Measurements from ENCODE around the gene PITX3. TPM values are rescaled to one million over a fixed set of nuclear protein-coding genes. Genes with fewer than 3 reads are reported as not detected.

The PITX3 gene
- total and polyA plus RNA-seq, 10 of the 15 experiments (the other 5 are each of a cell fraction or from before 2014, with no cell fraction given), result not detected

DNA sequence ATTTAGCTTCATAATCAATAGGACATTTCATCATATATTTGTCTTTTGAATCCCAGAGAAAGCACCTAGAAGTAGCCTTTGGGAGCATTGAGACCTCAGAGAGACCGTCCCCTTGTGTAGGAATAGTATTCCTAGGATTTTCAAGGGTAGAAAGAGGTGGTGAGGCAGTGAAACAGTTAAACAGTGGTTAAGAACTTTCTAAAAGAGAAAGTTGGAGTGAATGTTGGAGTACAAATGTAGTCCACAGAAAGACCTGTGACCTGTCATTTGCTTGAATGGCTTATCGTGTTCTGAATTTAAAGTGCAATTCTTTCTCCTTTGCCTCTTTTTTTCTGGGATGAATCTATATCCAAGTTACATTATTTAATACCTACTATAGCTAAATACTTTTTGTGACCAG is 34.0 kb upstream of the PITX3 start (continued):
- TF ChIP-seq, protein P1, sequence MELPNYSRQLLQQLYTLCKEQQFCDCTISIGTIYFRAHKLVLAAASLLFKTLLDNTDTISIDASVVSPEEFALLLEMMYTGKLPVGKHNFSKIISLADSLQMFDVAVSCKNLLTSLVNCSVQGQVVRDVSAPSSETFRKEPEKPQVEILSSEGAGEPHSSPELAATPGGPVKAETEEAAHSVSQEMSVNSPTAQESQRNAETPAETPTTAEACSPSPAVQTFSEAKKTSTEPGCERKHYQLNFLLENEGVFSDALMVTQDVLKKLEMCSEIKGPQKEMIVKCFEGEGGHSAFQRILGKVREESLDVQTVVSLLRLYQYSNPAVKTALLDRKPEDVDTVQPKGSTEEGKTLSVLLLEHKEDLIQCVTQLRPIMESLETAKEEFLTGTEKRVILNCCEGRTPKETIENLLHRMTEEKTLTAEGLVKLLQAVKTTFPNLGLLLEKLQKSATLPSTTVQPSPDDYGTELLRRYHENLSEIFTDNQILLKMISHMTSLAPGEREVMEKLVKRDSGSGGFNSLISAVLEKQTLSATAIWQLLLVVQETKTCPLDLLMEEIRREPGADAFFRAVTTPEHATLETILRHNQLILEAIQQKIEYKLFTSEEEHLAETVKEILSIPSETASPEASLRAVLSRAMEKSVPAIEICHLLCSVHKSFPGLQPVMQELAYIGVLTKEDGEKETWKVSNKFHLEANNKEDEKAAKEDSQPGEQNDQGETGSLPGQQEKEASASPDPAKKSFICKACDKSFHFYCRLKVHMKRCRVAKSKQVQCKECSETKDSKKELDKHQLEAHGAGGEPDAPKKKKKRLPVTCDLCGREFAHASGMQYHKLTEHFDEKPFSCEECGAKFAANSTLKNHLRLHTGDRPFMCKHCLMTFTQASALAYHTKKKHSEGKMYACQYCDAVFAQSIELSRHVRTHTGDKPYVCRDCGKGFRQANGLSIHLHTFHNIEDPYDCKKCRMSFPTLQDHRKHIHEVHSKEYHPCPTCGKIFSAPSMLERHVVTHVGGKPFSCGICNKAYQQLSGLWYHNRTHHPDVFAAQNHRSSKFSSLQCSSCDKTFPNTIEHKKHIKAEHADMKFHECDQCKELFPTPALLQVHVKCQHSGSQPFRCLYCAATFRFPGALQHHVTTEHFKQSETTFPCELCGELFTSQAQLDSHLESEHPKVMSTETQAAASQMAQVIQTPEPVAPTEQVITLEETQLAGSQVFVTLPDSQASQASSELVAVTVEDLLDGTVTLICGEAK (IDR thresholded peaks at IDR 0.05; ENCODE audit: borderline replicate concordance), result no peak
- no peak for TF ChIP-seq SREBF1 (IDR thresholded peaks at IDR 0.05; ENCODE audit: low read length)
- no peak for TF ChIP-seq SP1 (IDR thresholded peaks at IDR 0.05; ENCODE audit: low read depth, low read length)
- TF ChIP-seq, protein P2, sequence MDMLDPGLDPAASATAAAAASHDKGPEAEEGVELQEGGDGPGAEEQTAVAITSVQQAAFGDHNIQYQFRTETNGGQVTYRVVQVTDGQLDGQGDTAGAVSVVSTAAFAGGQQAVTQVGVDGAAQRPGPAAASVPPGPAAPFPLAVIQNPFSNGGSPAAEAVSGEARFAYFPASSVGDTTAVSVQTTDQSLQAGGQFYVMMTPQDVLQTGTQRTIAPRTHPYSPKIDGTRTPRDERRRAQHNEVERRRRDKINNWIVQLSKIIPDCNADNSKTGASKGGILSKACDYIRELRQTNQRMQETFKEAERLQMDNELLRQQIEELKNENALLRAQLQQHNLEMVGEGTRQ (IDR thresholded peaks at IDR 0.05; ENCODE audit: borderline replicate concordance, low read depth, low read length), result no peak

DNA sequence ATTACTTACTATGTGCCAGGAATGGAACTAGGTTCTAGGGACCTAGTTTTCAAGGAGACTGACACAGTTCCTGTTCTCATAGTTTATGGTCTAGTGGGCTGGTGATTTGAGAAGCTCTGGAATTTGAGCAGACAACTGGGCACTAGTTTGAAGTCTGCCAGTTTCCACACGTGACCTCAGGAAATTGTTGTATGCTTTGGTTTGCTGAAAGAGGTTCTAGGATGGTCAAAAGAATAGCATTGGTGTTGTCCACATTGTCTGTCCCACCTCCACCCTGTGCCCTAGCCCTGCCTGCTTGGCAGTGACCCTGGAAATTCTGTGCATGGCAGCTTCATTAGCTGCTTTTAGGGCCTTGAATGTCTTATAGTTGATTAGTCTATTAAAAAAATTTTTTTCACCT is 32.8 kb upstream of the PITX3 start:
- no peak overlapping the region for H3K4me3 ChIP-seq
- CTCF ChIA-PET, result interaction anchor here (0.6 to 2.4 kb wide), 3 partner anchors 20 to 628 kb away, joined by 3 to 10 read pairs (median 4); no protein-coding TSS in a partner anchor
- FAIRE-seq (no peak), DNase-seq (ENCODE audit: low read depth, low spot score) (no peak), ATAC-seq (no peak)
- in situ Hi-C loops (cut with MboI), result no loop called here
- SMC1A ChIA-PET (ENCODE audit: uncharacterized antibody, unreplicated experiment), result interaction anchor here (0.8 kb wide), 1 partner anchor 17 kb away, joined by 3 read pairs; no protein-coding TSS in a partner anchor
- RAD21 ChIA-PET (ENCODE audit: unreplicated experiment), result no interaction called here
- no peak overlapping the region for H2AFZ ChIP-seq (ENCODE audit: control insufficient read depth, low read depth, low read length)
- no TSS peak for BruUV-seq (replicated peaks)
- 89% methylated on average over 1 of the region's 1 CpG for WGBS (ENCODE audit: insufficient coverage, insufficient replicate concordance, low lambda C conversion rate, missing lambda C conversion rate)
- intact Hi-C loops (cut with micrococcal nuclease; ENCODE audit: unreplicated experiment), result no loop called here
- no peak overlapping the region for H3K9ac ChIP-seq (ENCODE audit: control insufficient read depth, insufficient read depth, low read length)
- TF ChIP-seq KLF5 (IDR thresholded peaks at IDR 0.05; ENCODE audit: partially characterized antibody) (no peak), CEBPB (IDR thresholded peaks at IDR 0.05; ENCODE audit: borderline replicate concordance in 1 of 2, low read depth in 2 of 2, low read length in 2 of 2) (no peak), ZNF274 (IDR thresholded peaks at IDR 0.05; ENCODE audit: insufficient read depth, insufficient read length) (no peak)
- H4K20me1 ChIP-seq (ENCODE audit: control insufficient read depth, insufficient read depth), result no peaks in the 10 kb centered on the region
- H3K9me3 ChIP-seq (replicated peaks; ENCODE audit: control insufficient read depth, insufficient read depth, low read length), result no peaks in the 10 kb centered on the region
- no peaks in the 10 kb centered on the region for H3K27me3 ChIP-seq (replicated peaks in 1 of 2; ENCODE audit: control insufficient read depth in 2 of 2, insufficient read depth in 2 of 2, low read length in 1 of 2)
- peaks cover 3 to 17% of the 10 kb centered on the region in 2 experiments; a peak in 2 of 4 replicates for H3K36me3 ChIP-seq (ENCODE audit: control insufficient read depth in 2 of 2, insufficient read depth in 2 of 2, low read length in 1 of 2)
- no peaks in the 10 kb centered on the region for H3K4me1 ChIP-seq (ENCODE audit: control insufficient read depth, insufficient read depth, low read length)
- POLR2A ChIA-PET, result no interaction called here
- H3K4me2 ChIP-seq (ENCODE audit: control insufficient read depth, insufficient read depth), result no peak overlapping the region
- peaks cover 15% of the 10 kb centered on the region for H3K79me2 ChIP-seq (ENCODE audit: control insufficient read depth, insufficient read depth, low read length)
- H3K27ac ChIP-seq (ENCODE audit: control insufficient read depth, insufficient read depth), result no peak overlapping the region

Data from GM12878 (cell line).